Epithelial cell of proximal tubule (primary cell): ENCODE measurements around the gene RNFT2. TPM values are rescaled to one million over a fixed set of nuclear protein-coding genes. Genes with fewer than 3 reads are reported as not detected.

Experiments used
- DNase-seq: peaks from one replicate; pipeline ENCODE4 v3.0.0-alpha.2; 2011; ENCODE audit warnings: low read depth
- H3K4me3 ChIP-seq: 2 replicates; pipeline ENCODE4 v1.5.1; 2011; ENCODE audit warnings: low read depth, mild to moderate bottlenecking, low read length
- total RNA-seq: library from RNA; depleted of rRNA; stranded (reverse); fragments of >200 nt; gene quantifications from 2 replicates; pipeline ENCODE4 v1.2.3, GENCODE V29; 2015
- TF ChIP-seq, protein P1 (sequence below): conservative IDR thresholded peaks from 2 replicates; pipeline ENCODE4 v1.5.1; 2012; ENCODE audit warnings: low read depth, mild to moderate bottlenecking, low read length

The RNFT2 gene
- total RNA-seq, 1 donor from 2014 or later: 4.3 TPM

DNA sequence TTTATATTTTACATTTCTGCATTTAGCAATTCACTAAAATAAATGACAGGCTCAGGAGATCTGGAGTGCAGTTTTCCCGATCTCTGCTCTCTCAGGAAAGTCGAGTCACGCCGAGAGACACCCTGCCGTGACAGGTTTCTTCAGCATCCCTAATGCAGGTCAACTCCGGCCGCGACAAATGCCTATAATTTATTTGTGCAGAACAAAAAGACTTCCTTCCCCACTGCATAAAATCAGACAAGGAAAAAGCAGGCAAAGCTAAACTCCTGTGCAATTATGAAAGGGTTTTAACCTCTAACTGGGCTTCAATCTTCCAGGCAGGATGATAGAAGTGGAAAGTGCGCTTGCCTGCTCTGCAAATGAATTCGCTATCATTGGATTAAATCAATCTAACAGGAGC, 28.3 kb upstream of the RNFT2 start:
- TF ChIP-seq, protein P1, sequence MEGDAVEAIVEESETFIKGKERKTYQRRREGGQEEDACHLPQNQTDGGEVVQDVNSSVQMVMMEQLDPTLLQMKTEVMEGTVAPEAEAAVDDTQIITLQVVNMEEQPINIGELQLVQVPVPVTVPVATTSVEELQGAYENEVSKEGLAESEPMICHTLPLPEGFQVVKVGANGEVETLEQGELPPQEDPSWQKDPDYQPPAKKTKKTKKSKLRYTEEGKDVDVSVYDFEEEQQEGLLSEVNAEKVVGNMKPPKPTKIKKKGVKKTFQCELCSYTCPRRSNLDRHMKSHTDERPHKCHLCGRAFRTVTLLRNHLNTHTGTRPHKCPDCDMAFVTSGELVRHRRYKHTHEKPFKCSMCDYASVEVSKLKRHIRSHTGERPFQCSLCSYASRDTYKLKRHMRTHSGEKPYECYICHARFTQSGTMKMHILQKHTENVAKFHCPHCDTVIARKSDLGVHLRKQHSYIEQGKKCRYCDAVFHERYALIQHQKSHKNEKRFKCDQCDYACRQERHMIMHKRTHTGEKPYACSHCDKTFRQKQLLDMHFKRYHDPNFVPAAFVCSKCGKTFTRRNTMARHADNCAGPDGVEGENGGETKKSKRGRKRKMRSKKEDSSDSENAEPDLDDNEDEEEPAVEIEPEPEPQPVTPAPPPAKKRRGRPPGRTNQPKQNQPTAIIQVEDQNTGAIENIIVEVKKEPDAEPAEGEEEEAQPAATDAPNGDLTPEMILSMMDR: no peak
- DNase-seq: no peak
- H3K4me3 ChIP-seq: no peak overlapping the region

GRCh38 chr12:116710370-116711150, 27.6 kb upstream of the RNFT2 start:
- H3K4me3 ChIP-seq: no peak overlapping the region
- no peak for DNase-seq
- TF ChIP-seq, protein P1: no peak

DNA sequence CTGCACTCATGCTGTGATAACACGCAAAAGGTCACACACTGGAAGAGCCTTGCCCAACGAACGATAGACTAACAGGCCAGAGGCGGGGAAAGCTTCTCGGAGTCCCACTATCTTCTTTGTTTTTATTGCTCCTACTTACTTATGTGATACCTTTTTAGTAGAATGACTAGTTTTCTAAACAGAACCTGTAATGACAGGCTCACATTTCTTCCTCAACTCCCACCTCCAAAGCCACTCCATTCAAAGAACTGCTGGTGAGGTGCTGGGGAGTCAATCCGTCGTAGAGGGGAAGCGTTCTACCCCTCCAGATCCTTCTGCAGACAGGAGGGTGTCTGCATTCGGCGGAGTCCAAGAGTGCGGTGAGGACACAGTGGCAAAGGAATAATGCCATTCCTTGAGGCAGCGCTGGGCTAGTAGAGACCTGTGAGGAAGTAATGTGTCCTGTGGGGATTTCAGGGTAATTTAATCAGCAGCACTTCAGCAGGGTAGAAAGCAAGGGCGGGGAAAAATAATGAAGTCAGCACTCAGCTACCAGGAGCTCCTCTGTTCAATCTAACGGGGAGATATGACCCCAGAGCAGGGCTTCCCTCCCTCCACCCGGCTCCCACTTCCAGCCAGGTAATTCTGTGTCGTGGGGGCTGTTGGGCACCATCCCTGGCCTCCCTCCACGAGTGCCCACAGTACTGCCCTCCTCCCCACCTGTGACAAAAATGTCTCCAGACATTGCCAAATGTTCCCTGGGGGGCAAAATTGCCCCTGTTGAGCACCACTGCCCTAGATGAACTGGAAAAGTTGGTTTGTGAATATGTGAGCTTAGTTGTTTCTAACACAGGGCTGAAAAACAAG, 25.4 kb upstream of the RNFT2 start:
- no peak overlapping the region for H3K4me3 ChIP-seq
- DNase-seq: no peak
- TF ChIP-seq, protein P1: no peak

GRCh38 chr12:116713527-116713926, 24.6 kb upstream of the RNFT2 start:
- TF ChIP-seq, protein P1: no peak
- no peak overlapping the region for H3K4me3 ChIP-seq
- DNase-seq: no peak

- no peak overlapping the region for H3K4me3 ChIP-seq
- TF ChIP-seq, protein P1: no peak
- DNase-seq: no peak
Observed at GRCh38 chr12:116714175-116714574, 23.9 kb upstream of the RNFT2 start.

DNA sequence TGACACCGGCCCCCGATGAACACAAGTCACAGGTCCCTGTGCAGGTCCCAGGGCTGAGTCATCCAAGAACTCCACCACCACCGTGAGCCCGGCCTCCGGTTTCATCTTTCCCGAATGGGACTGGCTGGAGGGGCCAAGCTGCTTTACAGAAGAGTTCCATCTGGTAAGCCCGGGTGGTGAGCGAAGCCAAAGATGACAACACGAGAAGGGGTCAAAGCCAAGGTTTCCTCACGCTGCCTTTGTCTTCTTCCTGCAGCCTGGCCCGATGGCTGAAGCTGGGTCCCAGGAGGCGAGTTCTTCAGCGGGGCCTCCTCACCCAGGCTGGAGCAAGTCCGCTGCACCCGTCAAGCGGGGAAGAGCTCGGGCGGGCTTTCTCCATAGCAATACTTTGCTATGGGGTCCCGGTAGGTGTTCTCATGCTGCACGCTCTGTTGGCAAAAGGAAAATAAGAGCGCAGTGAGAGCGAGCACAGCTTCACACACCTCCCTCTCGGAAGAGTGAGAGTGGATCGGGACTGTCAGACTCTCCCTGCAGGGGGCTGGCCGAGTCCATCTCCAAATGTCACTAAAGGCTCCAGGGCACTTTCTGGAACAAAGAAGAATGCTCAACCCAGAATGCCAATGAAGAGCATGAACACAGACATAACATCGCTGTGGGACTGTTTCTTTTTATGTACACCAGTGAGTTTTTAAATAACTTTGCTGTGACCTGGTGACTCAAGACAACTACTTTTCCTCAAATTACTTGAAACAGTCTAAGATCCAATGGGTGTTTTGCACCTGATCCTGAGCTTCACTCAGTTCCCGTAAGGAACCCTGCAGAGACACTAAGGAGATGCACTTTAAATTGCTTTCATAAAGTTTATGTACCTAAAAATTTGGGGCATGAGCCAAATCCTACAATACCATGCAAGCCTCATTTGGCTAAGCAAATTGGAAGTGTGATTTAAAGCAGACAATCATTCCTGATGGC, 20.4 kb upstream of the RNFT2 start:
- peak overlapping the region; percentile 9 for H3K4me3 ChIP-seq
- no peak for DNase-seq
- TF ChIP-seq, protein P1: no peak
